Spleen (tissue), 7 donors: ENCODE results near the gene DAAM2.

Experiments used
- CTCF ChIP-seq, 11 experiments: fragments of 200-600 bp in 7 of 11; fragments of 450-650 bp in 4 of 11; sonication (generic) in 4 of 11; IDR thresholded peaks in 8 of 11; conservative IDR thresholded peaks in 3 of 11; 1 replicate in 7 of 11; 2 replicates in 4 of 11; pipeline versions ENCODE4 v1.4.0 to v1.8.0; 2016 to 2021; ENCODE audit warnings: antibody characterized with exemption in 11 of 11, inconsistent platforms in 4 of 11, mild to moderate bottlenecking in 1 of 11
- POLR2A ChIP-seq, 3 donors: fragments of 450-650 bp; IDR thresholded peaks; one replicate each; pipeline ENCODE4 v1.5.1; 2017; ENCODE audit warnings: antibody characterized with exemption in 3 of 3, mild to moderate bottlenecking in 1 of 3
- POLR2AphosphoS5 ChIP-seq, 3 donors: sonication (generic); formaldehyde crosslinking; IDR thresholded peaks; one replicate each; pipeline ENCODE4 v1.5.1; 2017; ENCODE audit warnings: antibody characterized with exemption in 3 of 3
- donor health status: DM: no; HTN: no; CAD: no; lungs with moderate emphysema.
- donor health status: DM: no; HTN: no; CAD: no.
- donor health status: DM: no; HTN: no; CAD: no.

GRCh38 chr6:39873439-39873838 is 81.3 kb downstream of the DAAM2 start:
- no peak for TF ChIP-seq POLR2A (IDR thresholded peaks at IDR 0.05)
- TF ChIP-seq CTCF (IDR thresholded peaks at IDR 0.05 in 8 of 11, conservative IDR thresholded peaks at IDR 0.05 in 3 of 11), result no peak
- no peak for TF ChIP-seq POLR2AphosphoS5 (IDR thresholded peaks at IDR 0.05)
